ENCODE data around the gene TBC1D1.

TBC1D1 gene

GRCh38 chr4:37858112-37858511 is 32.8 kb upstream of the TBC1D1 start:
- no peak for DNase-seq (ENCODE audit: low read depth)
- H3K4me3 ChIP-seq (ENCODE audit: low read depth, low read length): no peak overlapping the region
- in situ Hi-C loops (cut with HindIII; ENCODE audit: low sequenced_read_pairs): loop anchor here (5.0 kb wide), 2 partner anchors 39 to 99 kb away; no protein-coding TSS in a partner anchor
- no peak for TF ChIP-seq CTCF (IDR thresholded peaks at IDR 0.05; ENCODE audit: low read depth, low read length, missing control alignments)

- DNase-seq (ENCODE audit: low read depth): no peak
- no peak for TF ChIP-seq CTCF (IDR thresholded peaks at IDR 0.05; ENCODE audit: low read depth, low read length, missing control alignments)
- in situ Hi-C loops (cut with HindIII; ENCODE audit: low sequenced_read_pairs): loop anchor here (5.0 kb wide), 2 partner anchors 38 to 98 kb away; no protein-coding TSS in a partner anchor
Observed at GRCh38 chr4:37858872-37859271, 32.0 kb upstream of the TBC1D1 start.

GRCh38 chr4:37860266-37860665 is 30.6 kb upstream of the TBC1D1 start:
- no peak overlapping the region for H3K4me3 ChIP-seq (ENCODE audit: low read depth, low read length)
- DNase-seq (ENCODE audit: low read depth): no peak
- TF ChIP-seq CTCF (IDR thresholded peaks at IDR 0.05; ENCODE audit: low read depth, low read length, missing control alignments): no peak
- in situ Hi-C loops (cut with HindIII; ENCODE audit: low sequenced_read_pairs): no loop called here

More at GRCh38 chr4:37858872-37859271, 32.0 kb upstream of the TBC1D1 start:
- H3K4me3 ChIP-seq (ENCODE audit: low read depth, low read length): no peak overlapping the region

GRCh38 chr4:37862961-37863360 is 27.9 kb upstream of the TBC1D1 start:
- no peak overlapping the region for H3K4me3 ChIP-seq (ENCODE audit: low read depth, low read length)
- no peak for DNase-seq (ENCODE audit: low read depth)
- in situ Hi-C loops (cut with HindIII; ENCODE audit: low sequenced_read_pairs): no loop called here
- no peak for TF ChIP-seq CTCF (IDR thresholded peaks at IDR 0.05; ENCODE audit: low read depth, low read length, missing control alignments)

GRCh38 chr4:37864786-37865185 is 26.1 kb upstream of the TBC1D1 start:
- no peak for DNase-seq (ENCODE audit: low read depth)
- in situ Hi-C loops (cut with HindIII; ENCODE audit: low sequenced_read_pairs): no loop called here

GRCh38 chr4:37865450-37865849 is 25.4 kb upstream of the TBC1D1 start:
- H3K4me3 ChIP-seq (ENCODE audit: low read depth, low read length): no peak overlapping the region
- no peak for TF ChIP-seq CTCF (IDR thresholded peaks at IDR 0.05; ENCODE audit: low read depth, low read length, missing control alignments)
- DNase-seq (ENCODE audit: low read depth): peak; percentile 13
- in situ Hi-C loops (cut with HindIII; ENCODE audit: low sequenced_read_pairs): no loop called here

More at GRCh38 chr4:37864786-37865185, 26.1 kb upstream of the TBC1D1 start:
- no peak overlapping the region for H3K4me3 ChIP-seq (ENCODE audit: low read depth, low read length)
- no peak for TF ChIP-seq CTCF (IDR thresholded peaks at IDR 0.05; ENCODE audit: low read depth, low read length, missing control alignments)

GRCh38 chr4:37867102-37867501 is 23.8 kb upstream of the TBC1D1 start:
- in situ Hi-C loops (cut with HindIII; ENCODE audit: low sequenced_read_pairs): no loop called here
- TF ChIP-seq CTCF (IDR thresholded peaks at IDR 0.05; ENCODE audit: low read depth, low read length, missing control alignments): no peak
- no peak overlapping the region for H3K4me3 ChIP-seq (ENCODE audit: low read depth, low read length)

More at GRCh38 chr4:37867102-37867501, 23.8 kb upstream of the TBC1D1 start:
- DNase-seq (ENCODE audit: low read depth): no peak

Measured in astrocyte of the cerebellum (primary cell).